ENCODE data around the gene CD44. TPM values are rescaled to one million over a fixed set of nuclear protein-coding genes. Genes with fewer than 3 reads are reported as not detected.
A peak's percentile ranks its signal among the peaks of the same experiment; 100 is the strongest.

Gene CD44
- total and polyA plus RNA-seq, 2 experiments from 2014 or later, result 405 to 519 TPM

DNA sequence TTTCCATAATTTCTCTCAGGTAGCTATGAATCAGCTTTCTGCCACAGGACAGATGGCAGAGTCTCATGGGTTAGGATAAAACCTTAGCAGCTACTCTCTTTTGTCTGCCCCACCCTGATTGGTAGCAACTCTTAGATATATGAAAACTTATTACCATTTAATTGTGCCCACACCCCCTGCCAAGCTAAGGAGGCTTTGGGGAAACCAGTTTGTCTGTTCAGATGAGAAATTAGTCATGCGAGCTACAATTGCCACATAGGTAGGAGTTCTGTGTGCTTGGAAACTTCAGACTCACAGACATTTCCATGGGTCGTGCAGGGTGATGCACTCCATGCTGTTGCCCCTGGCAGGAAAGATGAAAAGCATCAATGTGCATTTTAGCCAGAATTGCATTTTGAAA is 39.9 kb downstream of the CD44 start:
- no peaks in the 10 kb centered on the region for H3K9me2 ChIP-seq (ENCODE audit: insufficient read depth)
- TF ChIP-seq EZH2phosphoT487 (IDR thresholded peaks at IDR 0.05; ENCODE audit: insufficient read depth, low read depth), result no peak
- TF ChIP-seq EZH2 (IDR thresholded peaks at IDR 0.05; ENCODE audit: insufficient read depth, poor library complexity, severe bottlenecking), result no peak
- H3K9me3 ChIP-seq (ENCODE audit: low read depth), result no peaks in the 10 kb centered on the region
- in situ Hi-C loops (cut with MboI), result no loop called here
- peak overlapping the region; percentile 86 for H3K27ac ChIP-seq
- H2AFZ ChIP-seq, result no peak overlapping the region
- no peak overlapping the region for H3K4me3 ChIP-seq
- peaks cover 91% of the 10 kb centered on the region for H3F3A ChIP-seq (ENCODE audit: insufficient read depth)
- H3K4me2 ChIP-seq (ENCODE audit: unreplicated experiment), result peak overlapping the region; percentile 46
- H3K79me2 ChIP-seq (ENCODE audit: insufficient read depth), result peaks cover 92% of the 10 kb centered on the region
- H3K36me3 ChIP-seq (ENCODE audit: low read depth), result peaks cover 72% of the 10 kb centered on the region
- no peaks in the 10 kb centered on the region for H4K20me1 ChIP-seq (ENCODE audit: insufficient read depth)
- H3K9ac ChIP-seq, result peak overlapping the region; percentile 65
- peak; percentile 80 for DNase-seq
- no peaks in the 10 kb centered on the region for H3K27me3 ChIP-seq (replicated peaks; ENCODE audit: insufficient read depth)
- peaks cover 72% of the 10 kb centered on the region for H3K4me1 ChIP-seq (ENCODE audit: insufficient read depth)
- WGBS, 2 experiments (ENCODE audit: low coverage in 1 of 2, low lambda C conversion rate in 2 of 2, missing lambda C conversion rate in 2 of 2), result 33 to 38% methylated on average over 2 of the region's 2 CpGs

DNA sequence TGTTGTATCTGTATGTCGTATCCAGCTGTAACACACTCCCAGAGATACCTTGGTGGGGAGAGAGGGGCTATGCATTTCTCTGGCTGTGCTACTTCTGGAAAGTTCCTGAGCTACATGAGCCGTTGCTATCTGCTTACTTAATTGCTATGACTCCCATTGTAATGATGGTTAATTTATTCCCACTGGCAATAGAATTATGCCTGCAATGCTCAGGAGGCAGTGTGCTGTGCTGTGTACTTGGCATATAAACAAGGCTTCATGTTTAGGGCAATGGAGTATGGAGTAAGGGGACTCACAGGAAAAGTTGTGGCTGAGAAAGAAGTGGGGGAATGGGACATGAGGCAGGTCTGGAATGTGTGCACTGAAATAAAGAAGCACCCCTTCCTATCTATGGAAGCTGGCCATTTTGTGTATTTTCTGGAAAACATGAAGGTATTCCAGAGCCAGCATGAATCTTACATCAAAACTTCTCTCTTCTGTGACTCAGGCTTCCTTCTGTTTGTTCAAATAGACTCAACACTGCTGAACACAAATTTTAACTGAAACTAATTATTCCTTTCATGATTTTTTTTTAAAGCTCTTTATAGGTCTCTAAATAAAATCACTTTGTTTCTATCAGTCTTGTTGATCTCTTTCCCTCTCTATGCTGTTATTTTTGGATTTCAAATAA is 40.6 kb downstream of the CD44 start:
- Histone ChIP-seq H3K9me3 (ENCODE audit: low read depth) (no peaks in the 10 kb centered on the region), H3K36me3 (ENCODE audit: low read depth) (peaks cover 74% of the 10 kb centered on the region), H3K4me3 (peak overlapping the region; percentile 17; the same call in 1 of the 2 replicates), H2AFZ (no peak overlapping the region), H3K4me2 (ENCODE audit: unreplicated experiment) (peak overlapping the region; percentile 46), H3K79me2 (ENCODE audit: insufficient read depth) (peaks cover 92% of the 10 kb centered on the region), H3K9me2 (ENCODE audit: insufficient read depth) (no peaks in the 10 kb centered on the region), H3K27me3 (replicated peaks; ENCODE audit: insufficient read depth) (no peaks in the 10 kb centered on the region), H3K4me1 (ENCODE audit: insufficient read depth) (peaks cover 67% of the 10 kb centered on the region), H3F3A (ENCODE audit: insufficient read depth) (peaks cover 91% of the 10 kb centered on the region), H3K27ac (peak overlapping the region; percentile 86), H3K9ac (peak overlapping the region; percentile 65), H4K20me1 (ENCODE audit: insufficient read depth) (no peaks in the 10 kb centered on the region)
- WGBS, 2 experiments (ENCODE audit: low coverage in 1 of 2, low lambda C conversion rate in 2 of 2, missing lambda C conversion rate in 2 of 2), result 50% methylated on average over 2 of the region's 2 CpGs
- TF ChIP-seq EZH2 (IDR thresholded peaks at IDR 0.05; ENCODE audit: insufficient read depth, poor library complexity, severe bottlenecking) (no peak), EZH2phosphoT487 (IDR thresholded peaks at IDR 0.05; ENCODE audit: insufficient read depth, low read depth) (no peak)
- in situ Hi-C loops (cut with MboI), result no loop called here
- peak; percentile 81 for DNase-seq

DNA sequence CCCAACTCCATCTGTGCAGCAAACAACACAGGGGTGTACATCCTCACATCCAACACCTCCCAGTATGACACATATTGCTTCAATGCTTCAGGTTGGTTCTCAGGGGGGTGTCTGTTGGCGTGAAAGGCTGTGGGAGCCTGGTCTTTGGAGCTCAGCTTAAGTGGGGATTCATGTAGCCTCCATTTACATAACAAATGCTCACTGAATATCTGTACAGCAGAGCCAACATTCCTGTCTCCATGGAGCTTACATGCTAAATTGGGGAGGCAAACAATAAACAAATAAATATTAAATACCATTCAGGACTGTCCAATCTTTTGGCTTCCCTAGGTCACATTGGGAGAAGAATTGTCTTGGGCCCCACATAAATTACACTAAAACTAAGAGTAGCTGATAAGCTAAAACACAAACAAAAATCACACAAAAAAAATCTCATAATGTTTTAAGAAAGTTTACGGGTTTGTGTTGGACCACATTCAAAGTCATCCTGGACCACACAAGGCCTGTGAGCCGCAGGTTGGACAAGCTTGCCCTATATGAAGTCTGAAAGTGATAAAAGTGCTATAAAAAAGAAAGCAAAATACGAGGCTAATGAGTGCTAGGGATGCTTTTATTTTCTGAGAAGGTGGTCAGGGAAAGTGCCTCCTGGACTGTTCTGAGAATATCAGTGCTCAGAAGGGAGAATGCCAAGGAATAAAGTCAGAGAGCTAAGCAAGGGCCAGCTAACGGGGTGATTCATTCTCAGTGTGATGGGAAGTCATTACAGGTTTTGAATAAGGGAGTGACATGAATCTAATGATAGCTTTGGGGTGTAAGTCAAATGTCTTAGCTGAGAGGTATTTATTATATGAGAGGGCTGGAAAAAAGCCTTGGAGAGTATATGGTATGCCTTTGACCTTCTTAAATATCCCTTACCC is 41.6 kb downstream of the CD44 start:
- Histone ChIP-seq H3F3A (ENCODE audit: insufficient read depth) (peaks cover 91% of the 10 kb centered on the region), H3K27ac (peak overlapping the region; percentile 86), H3K4me1 (ENCODE audit: insufficient read depth) (peaks cover 67% of the 10 kb centered on the region), H3K79me2 (ENCODE audit: insufficient read depth) (peaks cover 92% of the 10 kb centered on the region), H4K20me1 (ENCODE audit: insufficient read depth) (no peaks in the 10 kb centered on the region), H3K9me2 (ENCODE audit: insufficient read depth) (no peaks in the 10 kb centered on the region), H3K9ac (peak overlapping the region; percentile 65), H3K9me3 (ENCODE audit: low read depth) (no peaks in the 10 kb centered on the region), H3K27me3 (replicated peaks; ENCODE audit: insufficient read depth) (no peaks in the 10 kb centered on the region), H2AFZ (no peak overlapping the region), H3K4me2 (ENCODE audit: unreplicated experiment) (peak overlapping the region; percentile 46), H3K36me3 (ENCODE audit: low read depth) (peaks cover 83% of the 10 kb centered on the region), H3K4me3 (peak overlapping the region; percentile 17; the same call in 1 of the 2 replicates)
- peak; percentile 86 for DNase-seq
- TF ChIP-seq EZH2 (IDR thresholded peaks at IDR 0.05; ENCODE audit: insufficient read depth, poor library complexity, severe bottlenecking) (no peak), EZH2phosphoT487 (IDR thresholded peaks at IDR 0.05; ENCODE audit: insufficient read depth, low read depth) (no peak)
- 37 to 39% methylated on average over 5 of the region's 5 CpGs for WGBS, 2 experiments (ENCODE audit: low coverage in 1 of 2, low lambda C conversion rate in 2 of 2, missing lambda C conversion rate in 2 of 2)
- in situ Hi-C loops (cut with MboI), result no loop called here

DNA sequence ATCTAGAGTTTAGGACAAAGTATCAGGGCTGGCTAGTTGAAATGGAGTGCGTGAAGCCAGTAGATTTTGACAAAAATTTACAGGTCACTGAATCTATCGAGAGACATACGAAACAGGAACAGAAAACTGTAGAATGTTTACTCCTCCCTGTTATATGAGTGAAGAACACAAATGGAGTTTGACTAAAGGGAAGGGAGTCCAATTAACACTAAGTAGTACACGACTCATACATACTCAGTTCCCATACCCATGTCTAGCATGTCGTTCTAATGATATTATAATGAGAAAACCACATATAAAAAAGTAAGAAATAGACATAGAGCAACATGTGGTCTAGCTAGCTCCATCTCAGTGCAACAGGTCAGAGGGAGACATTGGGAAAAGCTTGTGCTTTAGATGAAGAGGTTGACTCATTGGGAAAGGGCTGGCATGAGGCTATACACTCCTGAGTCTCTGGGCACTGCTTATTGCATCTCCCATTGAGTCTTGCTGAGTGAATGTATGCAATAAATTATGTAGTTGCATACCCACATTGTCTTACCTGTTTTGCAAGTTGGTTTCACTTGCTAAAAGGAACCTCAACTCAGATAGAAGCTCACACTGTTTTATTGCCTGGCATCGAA is 43.5 kb downstream of the CD44 start:
- Histone ChIP-seq H3K9me3 (ENCODE audit: low read depth) (no peaks in the 10 kb centered on the region), H3K9ac (no peak overlapping the region), H3K4me1 (ENCODE audit: insufficient read depth) (peaks cover 80% of the 10 kb centered on the region), H3F3A (ENCODE audit: insufficient read depth) (peaks cover 95% of the 10 kb centered on the region), H3K27me3 (replicated peaks; ENCODE audit: insufficient read depth) (no peaks in the 10 kb centered on the region), H2AFZ (no peak overlapping the region), H3K4me2 (ENCODE audit: unreplicated experiment) (no peak overlapping the region), H3K27ac (peak overlapping the region; percentile 63), H3K36me3 (ENCODE audit: low read depth) (peaks cover 89% of the 10 kb centered on the region), H4K20me1 (ENCODE audit: insufficient read depth) (no peaks in the 10 kb centered on the region), H3K4me3 (no peak overlapping the region), H3K9me2 (ENCODE audit: insufficient read depth) (no peaks in the 10 kb centered on the region), H3K79me2 (ENCODE audit: insufficient read depth) (peaks cover 92% of the 10 kb centered on the region)
- in situ Hi-C loops (cut with MboI), result no loop called here
- TF ChIP-seq EZH2phosphoT487 (IDR thresholded peaks at IDR 0.05; ENCODE audit: insufficient read depth, low read depth), result no peak
- TF ChIP-seq EZH2 (IDR thresholded peaks at IDR 0.05; ENCODE audit: insufficient read depth, poor library complexity, severe bottlenecking), result no peak
- DNase-seq, result peak; percentile 39
- WGBS, 2 experiments (ENCODE audit: low coverage in 1 of 2, low lambda C conversion rate in 2 of 2, missing lambda C conversion rate in 2 of 2), result 88 to 92% methylated on average over 6 of the region's 6 CpGs

Measured in GM23248 (cell line).